Duodenal mucosa (tissue), 2 donors: ENCODE results near the gene MET.

Experiments used
- H3K27ac ChIP-seq: one replicate; pipeline ENCODE4 v1.7.0; 2013; ENCODE audit warnings: low read depth, low read length
- H3K27me3 ChIP-seq, 2 donors: one replicate each; pipeline ENCODE4 v1.7.0; 2013; ENCODE audit warnings: low read length in 2 of 2, control low read depth in 1 of 2; ENCODE audit not compliant: insufficient read depth in 2 of 2, control insufficient read depth in 1 of 2
- H3K36me3 ChIP-seq, 2 donors: one replicate each; pipeline ENCODE4 v1.7.0; 2013; ENCODE audit warnings: low read length in 2 of 2, control low read depth in 1 of 2; ENCODE audit not compliant: insufficient read depth in 2 of 2, control insufficient read depth in 1 of 2
- H3K4me1 ChIP-seq, 2 donors: one replicate each; pipeline ENCODE4 v1.7.0; 2013; ENCODE audit warnings: low read length in 2 of 2, control low read depth in 1 of 2; ENCODE audit not compliant: insufficient read depth in 2 of 2, control insufficient read depth in 1 of 2
- H3K4me3 ChIP-seq, 2 donors: one replicate each; pipeline ENCODE4 v1.7.0; 2013; ENCODE audit warnings: low read length in 2 of 2, low read depth in 1 of 2
- H3K9ac ChIP-seq, 2 donors: one replicate each; pipeline ENCODE4 v1.7.0; 2013; ENCODE audit warnings: low read length in 2 of 2, low read depth in 1 of 2
- H3K9me3 ChIP-seq, 2 donors: one replicate each; pipeline ENCODE4 v1.7.0; 2013; ENCODE audit warnings: low read length in 2 of 2, control low read depth in 1 of 2; ENCODE audit not compliant: control insufficient read depth in 1 of 2

Gene MET

GRCh38 chr7:116763647-116764046, 91.7 kb downstream of the MET start:
- no peaks in the 10 kb centered on the region for H3K27me3 ChIP-seq
- H3K9ac ChIP-seq: no peak overlapping the region
- peaks cover 0 to 4% of the 10 kb centered on the region in 2 donors for H3K36me3 ChIP-seq
- H3K4me3 ChIP-seq: no peak overlapping the region
- no peaks in the 10 kb centered on the region for H3K9me3 ChIP-seq
- H3K4me1 ChIP-seq: peaks cover 0 to 7% of the 10 kb centered on the region in 2 donors
- H3K27ac ChIP-seq: no peak overlapping the region

DNA sequence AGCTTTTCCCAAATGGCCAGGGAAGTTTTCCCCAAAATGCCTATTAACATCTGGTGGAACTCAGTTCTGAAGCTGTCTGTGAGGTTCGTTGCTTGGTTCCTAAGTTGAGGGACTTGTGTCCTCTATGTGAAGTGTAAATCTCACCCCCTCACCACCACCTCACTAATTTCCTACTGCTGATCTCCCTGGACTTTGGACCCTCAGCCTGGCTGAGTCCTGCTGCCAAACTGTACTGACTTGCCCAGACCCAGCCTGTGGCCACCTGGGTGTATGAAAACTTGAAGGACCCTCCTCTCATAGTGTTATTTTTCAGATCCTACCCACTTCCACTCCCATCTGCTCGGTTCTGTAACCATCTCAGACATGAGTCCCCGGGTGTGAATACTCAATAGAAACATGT, 94.9 kb downstream of the MET start:
- no peak overlapping the region for H3K27ac ChIP-seq
- H3K27me3 ChIP-seq: no peaks in the 10 kb centered on the region
- H3K36me3 ChIP-seq: no peaks in the 10 kb centered on the region
- peaks cover 6 to 15% of the 10 kb centered on the region in 2 donors for H3K4me1 ChIP-seq
- no peak overlapping the region for H3K9ac ChIP-seq
- no peak overlapping the region for H3K4me3 ChIP-seq
- H3K9me3 ChIP-seq: no peaks in the 10 kb centered on the region

GRCh38 chr7:116769546-116769945, 97.5 kb downstream of the MET start:
- Histone ChIP-seq H3K4me3 (no peak overlapping the region), H3K9ac (no peak overlapping the region), H3K27me3 (no peaks in the 10 kb centered on the region), H3K9me3 (no peaks in the 10 kb centered on the region), H3K36me3 (no peaks in the 10 kb centered on the region), H3K4me1 (peaks cover 11 to 34% of the 10 kb centered on the region in 2 donors), H3K27ac (no peak overlapping the region)

GRCh38 chr7:116770941-116771340, 98.9 kb downstream of the MET start:
- H3K4me3 ChIP-seq: no peak overlapping the region
- no peaks in the 10 kb centered on the region for H3K9me3 ChIP-seq
- H3K27me3 ChIP-seq: no peaks in the 10 kb centered on the region
- H3K4me1 ChIP-seq: peaks cover 11 to 38% of the 10 kb centered on the region in 2 donors
- H3K9ac ChIP-seq: no peak overlapping the region
- no peaks in the 10 kb centered on the region for H3K36me3 ChIP-seq
- H3K27ac ChIP-seq: no peak overlapping the region

GRCh38 chr7:116771640-116772039, 99.6 kb downstream of the MET start:
- Histone ChIP-seq H3K9me3 (no peaks in the 10 kb centered on the region), H3K27me3 (no peaks in the 10 kb centered on the region), H3K4me1 (peaks cover 11 to 45% of the 10 kb centered on the region in 2 donors), H3K36me3 (no peaks in the 10 kb centered on the region), H3K4me3 (peak overlapping the region in 1 of 2 donors; percentile 1), H3K27ac (no peak overlapping the region), H3K9ac (no peak overlapping the region)

DNA sequence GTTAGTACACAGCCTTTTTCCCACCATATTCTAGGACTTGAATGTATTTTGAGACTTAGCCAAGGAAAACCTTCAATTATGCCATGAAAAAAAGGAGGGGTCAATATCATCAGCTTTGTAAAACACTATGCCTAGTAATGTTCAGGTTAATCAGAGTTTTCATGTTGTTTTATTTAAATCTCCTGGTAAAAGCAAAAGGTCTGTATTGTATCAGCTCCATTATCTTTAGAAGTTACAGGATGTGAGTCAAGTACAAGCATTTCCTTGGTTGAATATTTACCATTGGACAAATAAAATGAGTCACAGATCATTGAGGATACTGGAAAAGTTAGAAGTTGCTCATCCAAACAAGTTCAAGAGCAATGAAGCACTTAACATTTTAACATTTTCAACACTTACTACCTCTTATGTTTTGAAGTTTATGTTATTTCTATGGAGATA, 100.4 kb downstream of the MET start:
- Histone ChIP-seq H3K27me3 (no peaks in the 10 kb centered on the region), H3K9me3 (no peaks in the 10 kb centered on the region), H3K4me3 (no peak overlapping the region), H3K36me3 (no peaks in the 10 kb centered on the region), H3K4me1 (peaks cover 16 to 44% of the 10 kb centered on the region in 2 donors), H3K27ac (no peak overlapping the region), H3K9ac (no peak overlapping the region)

DNA sequence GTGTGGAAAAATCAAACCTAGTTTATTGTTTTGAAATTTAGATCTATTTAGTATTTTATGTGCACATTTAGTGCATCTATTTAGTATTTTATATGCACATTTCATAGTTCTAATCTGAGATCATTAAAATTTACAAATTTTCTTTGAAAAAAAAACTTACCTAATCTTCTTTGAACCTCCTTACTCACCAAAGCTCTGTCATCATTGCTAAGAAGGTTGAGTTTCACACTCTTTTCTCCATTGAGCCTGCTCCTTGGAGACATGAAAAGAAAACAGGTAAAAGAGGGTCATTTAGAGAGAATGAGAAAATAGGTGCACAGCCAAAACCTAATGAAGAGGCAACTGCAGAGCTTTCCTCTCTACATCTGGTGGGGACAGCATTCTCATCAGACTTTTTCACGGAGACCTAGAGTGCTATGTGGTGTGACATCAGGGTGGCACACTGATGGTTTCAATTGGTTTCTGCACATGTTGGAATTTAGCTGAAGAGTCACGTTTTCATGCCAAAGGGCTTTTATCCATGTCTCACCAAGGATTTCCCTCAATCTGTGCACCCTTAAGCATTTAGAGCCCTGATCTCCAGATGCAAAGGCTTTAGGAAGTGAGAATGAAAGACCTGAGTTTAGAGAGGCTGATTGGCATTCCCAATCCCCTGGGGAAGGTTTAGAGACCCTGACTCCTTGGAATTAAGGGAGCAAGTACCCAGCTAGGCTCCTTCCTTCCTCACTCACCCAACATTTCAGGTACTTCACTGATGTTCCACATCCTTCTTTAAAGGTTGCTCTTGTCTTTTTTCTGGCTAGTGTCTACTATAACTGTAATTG, 101.1 kb downstream of the MET start:
- H3K27ac ChIP-seq: no peak overlapping the region
- H3K36me3 ChIP-seq: no peaks in the 10 kb centered on the region
- no peak overlapping the region for H3K9ac ChIP-seq
- H3K27me3 ChIP-seq: no peaks in the 10 kb centered on the region
- H3K4me1 ChIP-seq: peaks cover 23 to 51% of the 10 kb centered on the region in 2 donors
- H3K9me3 ChIP-seq: no peaks in the 10 kb centered on the region
- no peak overlapping the region for H3K4me3 ChIP-seq

- no peak overlapping the region for H3K4me3 ChIP-seq
- no peaks in the 10 kb centered on the region for H3K9me3 ChIP-seq
- H3K4me1 ChIP-seq: peaks cover 50 to 77% of the 10 kb centered on the region in 2 donors
- no peaks in the 10 kb centered on the region for H3K27me3 ChIP-seq
- H3K9ac ChIP-seq: no peak overlapping the region
- H3K36me3 ChIP-seq: no peaks in the 10 kb centered on the region
- no peak overlapping the region for H3K27ac ChIP-seq
These were observed 104.0 kb downstream of the MET start for GRCh38 chr7:116776046-116776445.

GRCh38 chr7:116776610-116777289, 104.8 kb downstream of the MET start:
- no peaks in the 10 kb centered on the region for H3K36me3 ChIP-seq

GRCh38 chr7:116777651-116778281, 105.8 kb downstream of the MET start:
- Histone ChIP-seq H3K36me3 (no peaks in the 10 kb centered on the region), H3K4me1 (peaks cover 46 to 65% of the 10 kb centered on the region in 2 donors), H3K9me3 (no peaks in the 10 kb centered on the region), H3K9ac (no peak overlapping the region), H3K27ac (no peak overlapping the region), H3K27me3 (no peaks in the 10 kb centered on the region), H3K4me3 (peak overlapping the region in 1 of 2 donors; percentile 4)

More at GRCh38 chr7:116776610-116777289, 104.8 kb downstream of the MET start:
- Histone ChIP-seq H3K4me1 (peaks cover 46 to 72% of the 10 kb centered on the region in 2 donors), H3K27me3 (no peaks in the 10 kb centered on the region), H3K27ac (no peak overlapping the region), H3K9me3 (no peaks in the 10 kb centered on the region), H3K4me3 (no peak overlapping the region), H3K9ac (no peak overlapping the region)
